Loucy (cell line): ENCODE data around the gene EZH1.
A peak's percentile ranks its signal among the peaks of the same experiment; 100 is the strongest.

ENCODE experiments used
- H2AFZ ChIP-seq: fragments of 200-600 bp; sonication (generic); 2 replicates; pipeline ENCODE4 v1.6.0; 2016; ENCODE audit warnings: antibody characterized with exemption, mild to moderate bottlenecking, low read length, moderate library complexity
- H3F3A ChIP-seq: fragments of 200-600 bp; 2 replicates; pipeline ENCODE4 v1.6.0; 2016; ENCODE audit warnings: antibody characterized with exemption, low read depth, mild to moderate bottlenecking
- H3K27me3 ChIP-seq: fragments of 200-600 bp; sonication (generic); 2 replicates; pipeline ENCODE4 v1.6.1; 2014; ENCODE audit warnings: low read length, mild to moderate bottlenecking; ENCODE audit not compliant: insufficient read depth, poor library complexity, severe bottlenecking
- H3K36me3 ChIP-seq: fragments of 200-600 bp; sonication (generic); 2 replicates; pipeline ENCODE4 v1.6.1; 2016; ENCODE audit warnings: low read length; ENCODE audit not compliant: insufficient read depth
- H3K4me1 ChIP-seq: fragments of 200-600 bp; sonication (generic); 2 replicates; pipeline ENCODE4 v1.5.1; 2014; ENCODE audit warnings: low read length, mild to moderate bottlenecking; ENCODE audit not compliant: insufficient read depth, poor library complexity, severe bottlenecking
- H3K4me2 ChIP-seq: fragments of 200-600 bp; sonication (generic); 2 replicates; pipeline ENCODE4 v1.6.0; 2014; ENCODE audit warnings: antibody characterized with exemption, low read length, low read depth, mild to moderate bottlenecking; ENCODE audit not compliant: poor library complexity, severe bottlenecking
- H3K4me3 ChIP-seq: fragments of 200-600 bp; sonication (generic); 2 replicates; pipeline ENCODE4 v1.5.1; 2014; ENCODE audit warnings: low read length, mild to moderate bottlenecking, mixed read lengths; ENCODE audit not compliant: poor library complexity, severe bottlenecking
- H3K79me2 ChIP-seq: fragments of 200-600 bp; sonication (generic); 2 replicates; pipeline ENCODE4 v1.6.1; 2014; ENCODE audit warnings: low read length; ENCODE audit not compliant: insufficient read depth
- H3K9ac ChIP-seq: fragments of 200-600 bp; sonication (generic); 2 replicates; pipeline ENCODE4 v1.6.0; 2014; ENCODE audit warnings: mild to moderate bottlenecking, low read depth, low read length, moderate library complexity; ENCODE audit not compliant: poor library complexity, severe bottlenecking
- H3K9me2 ChIP-seq: fragments of 200-600 bp; sonication (generic); replicated peaks from 2 replicates; pipeline ENCODE4 v1.6.1; 2016; ENCODE audit warnings: low read depth, low read length, mixed read lengths
- H3K9me3 ChIP-seq: fragments of 200-600 bp; sonication (generic); 2 replicates; pipeline ENCODE4 v1.6.1; 2014; ENCODE audit warnings: mild to moderate bottlenecking, antibody characterized with exemption, low read length, low read depth; ENCODE audit not compliant: insufficient read depth
- H4K20me1 ChIP-seq: fragments of 200-600 bp; sonication (generic); 2 replicates; pipeline ENCODE4 v1.6.0; 2014; ENCODE audit warnings: antibody characterized with exemption, low read length, mild to moderate bottlenecking; ENCODE audit not compliant: insufficient read depth, poor library complexity, severe bottlenecking
- CTCF ChIP-seq: fragments of 200-600 bp; sonication (generic); conservative IDR thresholded peaks from 2 replicates; pipeline ENCODE4 v1.5.1; 2014; ENCODE audit warnings: mild to moderate bottlenecking, antibody characterized with exemption, low read length
- EZH2phosphoT487 ChIP-seq: fragments of 200-600 bp; IDR thresholded peaks from 2 replicates; pipeline ENCODE4 v1.6.1; 2018; ENCODE audit warnings: antibody characterized with exemption, mild to moderate bottlenecking, moderate library complexity, borderline replicate concordance

The EZH1 gene

GRCh38 chr17:42682722-42683403 lies 62.0 kb downstream of the EZH1 start:
- H3K4me2 ChIP-seq = no peak overlapping the region
- peaks cover 5% of the 10 kb centered on the region; the same call in 1 of the 2 replicates for H3F3A ChIP-seq
- H2AFZ ChIP-seq = no peak overlapping the region
- no peaks in the 10 kb centered on the region for H4K20me1 ChIP-seq
- no peak overlapping the region for H3K9ac ChIP-seq
- H3K4me3 ChIP-seq = no peak overlapping the region
- peaks cover 5% of the 10 kb centered on the region; the same call in 1 of the 2 replicates for H3K79me2 ChIP-seq
- no peaks in the 10 kb centered on the region for H3K36me3 ChIP-seq
- H3K27me3 ChIP-seq = no peaks in the 10 kb centered on the region
- TF ChIP-seq EZH2phosphoT487 (no peak), CTCF (no peak)
- no peaks in the 10 kb centered on the region for H3K9me3 ChIP-seq
- H3K4me1 ChIP-seq = peaks cover 29% of the 10 kb centered on the region
- no peaks in the 10 kb centered on the region for H3K9me2 ChIP-seq

DNA sequence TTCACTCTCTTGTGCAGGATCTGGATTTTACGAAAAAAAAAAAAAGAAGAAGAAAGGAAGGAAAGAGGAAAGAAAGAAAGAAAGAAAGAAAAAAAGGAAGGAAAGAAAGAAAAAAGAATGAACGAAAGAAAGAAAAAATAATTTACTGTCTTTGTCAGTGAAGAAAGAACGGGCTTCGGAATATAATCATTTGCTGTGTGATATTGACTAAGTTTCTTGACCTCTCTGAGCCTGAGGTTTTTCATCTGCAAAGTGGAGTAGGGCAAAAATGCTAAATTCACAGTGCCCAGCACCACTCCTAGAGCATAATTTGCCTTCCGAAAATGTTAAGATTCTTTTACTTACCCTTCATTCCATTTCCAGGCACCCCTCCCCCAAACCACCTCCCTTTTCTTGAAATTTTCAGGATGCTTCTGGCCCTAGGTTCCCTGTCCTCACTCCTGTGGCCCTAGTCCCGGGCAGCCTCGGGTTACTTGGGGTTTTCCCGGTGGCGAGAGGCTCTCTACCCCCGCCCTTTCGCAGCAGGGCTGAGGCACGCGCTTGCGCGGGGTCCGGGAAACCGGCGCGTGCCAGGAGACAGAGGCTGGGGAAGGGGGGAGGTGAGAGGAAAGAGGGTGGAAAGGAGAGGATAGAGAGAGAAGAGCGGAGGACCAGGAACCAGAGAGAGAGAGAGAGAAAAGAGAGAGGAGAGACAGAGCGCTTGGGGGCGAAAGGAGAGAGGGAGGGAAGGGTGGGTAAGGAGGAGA lies 62.7 kb downstream of the EZH1 start, which contains the start of gene CNTNAP1:
TSS of gene CNTNAP1 (plus strand) at position 556 of the 746 bp plus-strand sequence. CDS start 299 bp downstream, outside the sequence.
- peak within 1 kb of the TSS; percentile 55 for H3K9ac ChIP-seq
- peak within 1 kb of the TSS; percentile 25; the same call in 1 of the 2 replicates for H2AFZ ChIP-seq
- peaks cover 5% of the 10 kb centered on the region; the same call in 1 of the 2 replicates for H3K79me2 ChIP-seq

DNA sequence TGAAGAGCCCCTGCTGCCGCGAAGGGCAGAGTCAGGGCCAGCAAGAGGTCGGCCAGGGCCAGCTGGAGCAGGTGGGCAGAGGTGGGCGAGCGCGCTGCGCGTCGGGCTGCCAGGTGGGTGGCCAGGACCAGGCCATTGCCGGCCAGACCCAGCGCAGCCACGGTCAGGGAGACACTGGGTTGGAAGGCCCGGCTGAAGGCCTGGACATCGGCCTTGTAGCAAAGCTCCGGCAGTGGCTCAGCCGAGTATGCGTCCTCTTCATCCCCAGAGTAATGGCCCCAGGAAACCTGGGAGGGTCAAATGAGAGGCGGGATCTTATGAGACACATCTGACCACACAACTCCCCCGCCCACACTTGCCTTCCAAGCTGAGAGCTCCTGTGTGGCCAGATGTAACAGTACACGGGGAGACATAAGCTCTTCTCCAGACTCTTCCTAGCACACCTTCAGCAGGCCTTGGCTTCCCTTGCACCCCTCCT lies 64.5 kb downstream of the EZH1 start:
- H3K9ac ChIP-seq = peak overlapping the region; percentile 85
- peaks cover 7% of the 10 kb centered on the region for H4K20me1 ChIP-seq
- H3K79me2 ChIP-seq = peaks cover 5% of the 10 kb centered on the region; the same call in 1 of the 2 replicates
- peak overlapping the region; percentile 95 for H3K4me2 ChIP-seq
- H3K36me3 ChIP-seq = no peaks in the 10 kb centered on the region
- peak overlapping the region; percentile 76 for H3K4me3 ChIP-seq
- TF ChIP-seq EZH2phosphoT487 (no peak), CTCF (no peak)
- H3K4me1 ChIP-seq = peaks cover 47% of the 10 kb centered on the region
- H2AFZ ChIP-seq = peak overlapping the region; percentile 72; the same call in 1 of the 2 replicates
- H3F3A ChIP-seq = peaks cover 5% of the 10 kb centered on the region; the same call in 1 of the 2 replicates
- H3K9me2 ChIP-seq = no peaks in the 10 kb centered on the region
- H3K9me3 ChIP-seq = no peaks in the 10 kb centered on the region
- no peaks in the 10 kb centered on the region for H3K27me3 ChIP-seq

More for the DNA sequence above, 62.7 kb downstream of the EZH1 start, which contains the start of gene CNTNAP1:
- Histone ChIP-seq H3K9me3 (no peaks in the 10 kb centered on the region), H3K36me3 (no peaks in the 10 kb centered on the region), H3K9me2 (no peaks in the 10 kb centered on the region), H3F3A (peaks cover 5% of the 10 kb centered on the region; the same call in 1 of the 2 replicates), H3K27me3 (no peaks in the 10 kb centered on the region), H4K20me1 (no peaks in the 10 kb centered on the region), H3K4me3 (peak within 1 kb of the TSS; percentile 67), H3K4me1 (peaks cover 36% of the 10 kb centered on the region), H3K4me2 (peak within 1 kb of the TSS; percentile 84)
- no peak for TF ChIP-seq EZH2phosphoT487
- no peak for TF ChIP-seq CTCF
